ENCODE results near the gene SEC62.
A peak's percentile ranks its signal among the peaks of the same experiment; 100 is the strongest.
"Not testable (repeated sequence)": the region's sequence is repeated elsewhere in the genome, so short reads cannot be mapped to it uniquely, and the experiment has no call there.

Gene SEC62

GRCh38 chr3:170019306-170019705 lies 52.7 kb downstream of the SEC62 start:
- not testable (repeated sequence) for DNase-seq

- DNase-seq: no peak
Observed at GRCh38 chr3:170021083-170021482, 54.5 kb downstream of the SEC62 start.

- no peak for DNase-seq
Observed at GRCh38 chr3:170022336-170022735, 55.7 kb downstream of the SEC62 start.

GRCh38 chr3:170023165-170023564 lies 56.6 kb downstream of the SEC62 start:
- DNase-seq: no peak

DNA sequence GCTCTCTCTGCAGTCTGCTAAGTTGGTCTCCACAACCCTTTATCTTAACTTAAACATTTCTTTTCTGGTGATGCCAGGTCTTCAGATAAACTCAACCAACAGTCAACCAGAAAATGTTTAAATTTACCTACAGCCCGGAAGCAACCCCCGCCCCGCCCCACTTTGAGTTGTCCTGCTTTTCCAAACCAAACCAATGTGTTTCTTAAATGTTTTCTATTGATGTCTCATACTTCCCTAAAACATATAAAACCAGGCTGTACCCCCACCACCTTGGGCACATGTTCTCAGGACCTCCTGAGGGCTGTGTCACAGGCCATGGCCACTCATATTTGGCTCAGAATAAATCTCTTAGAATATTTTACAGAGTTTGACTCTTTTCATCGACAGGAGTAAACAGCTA lies 58.0 kb downstream of the SEC62 start:
- DNase-seq: no peak

DNA sequence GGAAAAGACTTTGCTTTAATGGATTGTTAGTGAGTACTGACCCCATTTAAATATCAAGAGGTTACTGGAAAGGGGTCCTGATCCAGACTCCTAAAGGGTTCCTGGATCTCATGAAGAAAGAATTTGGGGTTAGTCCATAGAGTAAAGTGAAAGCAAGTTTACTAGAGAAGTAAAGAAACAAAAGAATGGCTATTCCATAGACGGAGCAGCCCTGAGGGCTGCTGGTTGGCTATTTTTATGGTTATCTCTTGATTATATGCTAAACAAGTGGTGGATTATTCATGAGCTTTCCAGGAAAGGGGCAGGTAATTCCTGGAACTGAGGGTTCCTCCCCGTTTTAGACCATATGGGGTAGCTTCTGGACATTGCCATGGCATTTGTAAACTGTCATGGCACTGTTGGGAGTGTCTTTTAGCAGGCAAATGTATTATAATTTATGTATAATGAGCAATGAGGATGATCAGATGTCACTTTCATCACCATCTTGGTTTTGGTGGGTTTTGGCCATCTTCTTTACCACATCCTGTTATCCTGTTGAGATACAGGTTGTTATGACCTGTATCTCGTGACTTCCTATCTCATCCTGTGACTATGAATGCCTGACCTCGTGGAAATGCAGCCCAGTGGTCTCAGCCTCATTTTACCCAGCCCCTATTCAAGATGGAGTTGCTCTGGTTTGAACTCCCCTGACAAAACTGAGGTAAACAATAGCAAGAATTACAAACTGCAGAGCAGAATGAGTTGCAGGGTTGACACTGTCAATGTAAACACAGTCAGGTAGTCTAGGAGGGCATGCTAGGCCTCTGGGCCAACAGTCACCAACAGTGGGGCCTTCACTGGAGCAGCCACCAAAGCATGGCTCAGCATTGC lies 60.9 kb downstream of the SEC62 start:
- DNase-seq: no peak

DNA sequence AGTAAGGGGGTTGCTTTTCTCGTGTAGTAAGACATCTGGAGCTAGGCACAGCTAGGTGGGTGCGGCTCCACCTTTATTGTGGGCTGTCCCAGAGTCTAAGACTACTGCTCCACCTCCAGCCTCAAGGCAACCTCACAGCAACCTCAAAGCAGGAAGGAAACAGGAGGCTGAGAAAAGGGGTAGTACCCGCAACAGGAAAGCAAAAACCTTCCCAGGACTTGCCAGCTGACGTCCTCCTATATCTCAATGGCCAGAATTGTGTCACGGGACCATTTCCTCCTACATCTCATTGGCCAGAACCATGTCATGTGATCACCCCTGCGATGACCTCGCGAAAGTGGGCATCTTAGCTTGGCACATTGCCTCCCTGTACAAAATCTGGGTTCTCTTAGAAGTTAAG lies 66.9 kb downstream of the SEC62 start:
- DNase-seq: peak; percentile 7 to 32

DNA sequence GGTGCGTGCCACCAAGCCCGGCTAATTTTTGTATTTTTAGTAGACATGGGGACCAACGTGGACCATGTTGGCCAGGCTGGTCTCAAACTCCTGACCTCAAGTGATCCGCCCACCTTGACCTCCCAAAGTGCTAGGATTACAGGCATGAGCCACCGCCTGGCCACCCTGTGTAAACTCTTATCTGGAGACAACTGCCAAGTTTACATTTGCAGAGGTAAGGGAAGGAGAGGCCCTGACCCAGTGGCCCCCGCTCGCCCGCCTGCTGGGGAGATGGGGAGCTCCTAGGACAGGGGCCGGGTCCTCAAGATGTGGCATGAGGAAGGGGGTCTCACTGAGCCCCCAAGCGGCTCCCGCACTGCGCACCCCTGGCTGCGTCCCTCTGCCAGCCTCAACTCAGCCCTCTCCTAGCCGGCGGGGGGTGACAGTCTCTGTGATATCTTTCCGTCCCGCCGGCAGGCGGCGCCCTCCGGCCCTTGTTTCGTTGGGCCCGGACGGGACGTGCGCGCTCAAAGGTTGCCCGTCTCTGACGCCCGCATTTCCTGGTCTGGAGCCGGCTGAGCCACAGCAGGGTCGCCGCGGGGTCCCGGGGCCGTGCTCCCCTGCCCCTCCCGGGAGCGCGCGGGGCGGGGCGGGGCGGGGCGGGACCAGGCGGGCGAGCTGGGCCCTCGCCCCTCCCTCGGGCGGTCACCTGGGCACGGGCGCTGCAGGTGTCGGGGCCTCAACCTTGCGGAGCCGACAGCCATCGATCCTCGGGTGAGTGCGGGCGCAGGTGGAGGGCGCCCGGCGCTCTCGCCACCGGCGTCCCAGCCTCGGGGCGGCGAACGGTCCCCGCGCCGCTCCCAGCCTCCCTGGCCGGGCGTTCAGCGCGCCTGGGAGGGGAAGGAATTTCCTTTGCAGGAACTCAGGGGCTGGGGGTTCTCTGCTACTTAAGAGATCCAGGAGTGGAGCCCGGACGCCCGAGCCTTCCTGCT lies 71.1 kb downstream of the SEC62 start, which contains the start of gene GPR160:
Gene GPR160, plus strand, starts transcription at position 533 of the 971 bp plus-strand sequence. CDS start 45,978 bp downstream, outside the sequence.
- DNase-seq: peak; percentile 68 to 79

DNA sequence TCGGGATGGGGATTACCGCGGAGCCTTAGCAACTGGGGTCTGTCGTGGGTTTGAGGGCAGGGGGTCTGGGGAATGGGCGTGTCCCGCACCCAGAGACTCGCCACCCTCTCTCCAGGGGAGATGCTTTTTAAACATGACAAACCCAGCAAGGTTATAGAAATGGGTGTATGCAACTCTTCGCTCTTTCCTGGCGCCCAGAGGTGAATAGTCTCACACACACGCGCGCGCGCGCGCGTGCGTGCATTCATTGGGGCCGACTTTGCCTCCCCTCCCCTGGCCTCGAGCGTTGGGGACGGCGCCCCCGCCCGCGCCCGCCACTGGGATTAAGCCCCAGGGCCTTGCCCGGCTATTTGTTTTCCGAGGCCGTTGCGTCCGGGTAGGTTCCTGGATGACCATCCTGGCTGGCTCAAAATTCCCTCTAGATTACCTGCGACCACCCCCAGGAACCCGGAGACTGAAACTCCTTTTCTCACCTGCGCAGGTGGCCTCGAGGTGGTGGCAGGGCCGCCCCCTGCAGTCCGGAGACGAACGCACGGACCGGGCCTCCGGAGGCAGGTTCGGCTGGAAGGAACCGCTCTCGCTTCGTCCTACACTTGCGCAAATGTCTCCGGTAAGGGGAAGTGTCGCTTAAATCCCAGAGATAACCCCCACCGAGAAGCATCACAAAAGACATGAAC lies 72.0 kb downstream of the SEC62 start:
- peak; percentile 22 for DNase-seq

- no peak for DNase-seq
Observed at GRCh38 chr3:170040418-170040817, 73.8 kb downstream of the SEC62 start.

DNA sequence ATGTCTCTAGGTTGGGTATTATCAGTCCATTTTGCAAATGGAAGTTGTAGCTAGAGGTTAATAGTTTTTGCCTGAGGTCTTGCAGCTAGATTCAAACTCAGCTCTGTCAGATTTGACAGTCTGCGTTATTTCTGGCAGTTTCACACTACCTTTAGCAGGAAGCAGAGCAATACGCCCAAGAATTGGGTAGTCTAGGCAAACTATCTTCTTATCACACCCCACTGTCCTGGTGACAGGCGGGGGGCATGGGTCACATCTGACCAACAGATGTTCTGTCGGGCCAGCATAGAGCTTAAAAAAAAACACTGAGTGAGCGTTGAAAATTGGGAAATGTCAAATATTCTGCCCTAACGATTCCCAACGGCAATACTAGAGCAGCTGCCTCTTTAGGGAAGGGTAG lies 76.9 kb downstream of the SEC62 start:
- DNase-seq: no peak

DNA sequence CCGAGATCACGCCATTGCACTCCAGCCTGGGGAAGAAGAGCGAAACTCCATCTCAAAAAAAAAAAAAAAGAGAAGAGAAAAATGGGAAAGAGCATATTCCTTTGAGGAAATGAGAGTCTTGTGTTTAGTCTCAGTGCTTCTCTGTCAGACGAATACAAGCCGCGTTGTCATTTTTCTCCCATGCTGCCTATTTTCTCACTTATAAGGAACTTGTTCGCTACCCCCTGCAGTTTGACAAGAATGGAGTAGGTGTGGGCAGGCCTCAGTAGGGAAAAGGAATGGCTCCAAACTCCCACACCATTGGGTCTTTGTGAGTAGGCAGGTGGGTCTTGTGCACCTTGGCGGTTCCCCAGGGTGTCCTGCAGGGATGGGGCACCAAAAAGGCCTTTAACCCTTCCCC lies 77.7 kb downstream of the SEC62 start:
- no peak for DNase-seq

GRCh38 chr3:170044795-170045244 lies 78.2 kb downstream of the SEC62 start:
- DNase-seq: no peak

- no peak for DNase-seq
Observed at GRCh38 chr3:170046269-170047132, 79.9 kb downstream of the SEC62 start.

GRCh38 chr3:170047133-170047404 lies 80.5 kb downstream of the SEC62 start:
- DNase-seq: no peak

Measured in stimulated activated CD4-positive, alpha-beta T cell treated with anti-CD3 and anti-CD28 coated beads, Interleukin-4, amount 100 ng/mL, for 4 hours (primary cell).